Measurements from ENCODE around the gene MYB.

DNA sequence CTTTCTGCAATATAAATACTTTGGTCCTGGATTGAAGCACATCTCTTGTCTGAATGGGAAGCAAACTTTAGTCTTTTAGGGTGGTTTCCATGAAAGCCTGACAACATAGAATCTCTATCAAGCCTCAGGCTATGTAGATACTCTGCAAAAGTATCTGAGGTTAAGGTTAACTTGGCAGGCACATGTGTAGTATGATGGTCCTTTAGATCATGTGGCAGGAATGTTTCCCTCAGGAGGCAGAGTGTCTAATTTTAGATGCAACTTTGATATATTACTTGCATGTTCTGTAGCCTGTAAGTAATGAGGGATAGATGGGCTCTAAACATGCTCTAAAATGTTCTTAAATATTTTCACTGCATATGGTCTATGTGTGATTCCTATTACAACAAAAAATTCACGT lies 8.2 kb downstream of the MYB start:
- TF ChIP-seq, protein P1, sequence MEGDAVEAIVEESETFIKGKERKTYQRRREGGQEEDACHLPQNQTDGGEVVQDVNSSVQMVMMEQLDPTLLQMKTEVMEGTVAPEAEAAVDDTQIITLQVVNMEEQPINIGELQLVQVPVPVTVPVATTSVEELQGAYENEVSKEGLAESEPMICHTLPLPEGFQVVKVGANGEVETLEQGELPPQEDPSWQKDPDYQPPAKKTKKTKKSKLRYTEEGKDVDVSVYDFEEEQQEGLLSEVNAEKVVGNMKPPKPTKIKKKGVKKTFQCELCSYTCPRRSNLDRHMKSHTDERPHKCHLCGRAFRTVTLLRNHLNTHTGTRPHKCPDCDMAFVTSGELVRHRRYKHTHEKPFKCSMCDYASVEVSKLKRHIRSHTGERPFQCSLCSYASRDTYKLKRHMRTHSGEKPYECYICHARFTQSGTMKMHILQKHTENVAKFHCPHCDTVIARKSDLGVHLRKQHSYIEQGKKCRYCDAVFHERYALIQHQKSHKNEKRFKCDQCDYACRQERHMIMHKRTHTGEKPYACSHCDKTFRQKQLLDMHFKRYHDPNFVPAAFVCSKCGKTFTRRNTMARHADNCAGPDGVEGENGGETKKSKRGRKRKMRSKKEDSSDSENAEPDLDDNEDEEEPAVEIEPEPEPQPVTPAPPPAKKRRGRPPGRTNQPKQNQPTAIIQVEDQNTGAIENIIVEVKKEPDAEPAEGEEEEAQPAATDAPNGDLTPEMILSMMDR (IDR thresholded peaks at IDR 0.05; ENCODE audit: extremely low read depth in 1 of 2, insufficient read depth in 1 of 2, low read depth in 1 of 2, low read length in 2 of 2): no peak
- TF ChIP-seq POLR2AphosphoS5 (IDR thresholded peaks at IDR 0.05; ENCODE audit: insufficient read depth, low read depth, low read length) (no peak), POLR2A (IDR thresholded peaks at IDR 0.05; ENCODE audit: low read depth, low read length) (no peak), EZH2 (IDR thresholded peaks at IDR 0.05; ENCODE audit: borderline replicate concordance, low read depth, low read length, severe bottlenecking) (no peak)

Data from endothelial cell of umbilical vein (primary cell).